Esophagus squamous epithelium (tissue), 4 donors: ENCODE results near the gene TRAF3.

ENCODE experiments used
- POLR2A ChIP-seq, 4 donors: fragments of 450-650 bp; IDR thresholded peaks; one replicate each; pipeline ENCODE4 v1.6.1; 2017; ENCODE audit warnings: antibody characterized with exemption in 4 of 4, mild to moderate bottlenecking in 4 of 4, moderate library complexity in 3 of 4
- TF ChIP-seq, protein P1 (sequence below), 6 experiments: fragments of 450-650 bp in 4 of 6; fragments of 200-600 bp in 2 of 6; sonication (generic) in 2 of 6; IDR thresholded peaks; one replicate each; pipeline ENCODE4 v1.5.1; 2016 to 2019; ENCODE audit warnings: antibody characterized with exemption in 6 of 6, mild to moderate bottlenecking in 4 of 6, moderate library complexity in 4 of 6

- no peak for TF ChIP-seq POLR2A (IDR thresholded peaks at IDR 0.05)
- TF ChIP-seq, protein P1, sequence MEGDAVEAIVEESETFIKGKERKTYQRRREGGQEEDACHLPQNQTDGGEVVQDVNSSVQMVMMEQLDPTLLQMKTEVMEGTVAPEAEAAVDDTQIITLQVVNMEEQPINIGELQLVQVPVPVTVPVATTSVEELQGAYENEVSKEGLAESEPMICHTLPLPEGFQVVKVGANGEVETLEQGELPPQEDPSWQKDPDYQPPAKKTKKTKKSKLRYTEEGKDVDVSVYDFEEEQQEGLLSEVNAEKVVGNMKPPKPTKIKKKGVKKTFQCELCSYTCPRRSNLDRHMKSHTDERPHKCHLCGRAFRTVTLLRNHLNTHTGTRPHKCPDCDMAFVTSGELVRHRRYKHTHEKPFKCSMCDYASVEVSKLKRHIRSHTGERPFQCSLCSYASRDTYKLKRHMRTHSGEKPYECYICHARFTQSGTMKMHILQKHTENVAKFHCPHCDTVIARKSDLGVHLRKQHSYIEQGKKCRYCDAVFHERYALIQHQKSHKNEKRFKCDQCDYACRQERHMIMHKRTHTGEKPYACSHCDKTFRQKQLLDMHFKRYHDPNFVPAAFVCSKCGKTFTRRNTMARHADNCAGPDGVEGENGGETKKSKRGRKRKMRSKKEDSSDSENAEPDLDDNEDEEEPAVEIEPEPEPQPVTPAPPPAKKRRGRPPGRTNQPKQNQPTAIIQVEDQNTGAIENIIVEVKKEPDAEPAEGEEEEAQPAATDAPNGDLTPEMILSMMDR (IDR thresholded peaks at IDR 0.05): no peak
These were observed 155.4 kb downstream of the TRAF3 start for GRCh38 chr14:102932484-102933248.
